Measurements from ENCODE around the gene BCAS3.
A peak's percentile ranks its signal among the peaks of the same experiment; 100 is the strongest.

Gene BCAS3

DNA sequence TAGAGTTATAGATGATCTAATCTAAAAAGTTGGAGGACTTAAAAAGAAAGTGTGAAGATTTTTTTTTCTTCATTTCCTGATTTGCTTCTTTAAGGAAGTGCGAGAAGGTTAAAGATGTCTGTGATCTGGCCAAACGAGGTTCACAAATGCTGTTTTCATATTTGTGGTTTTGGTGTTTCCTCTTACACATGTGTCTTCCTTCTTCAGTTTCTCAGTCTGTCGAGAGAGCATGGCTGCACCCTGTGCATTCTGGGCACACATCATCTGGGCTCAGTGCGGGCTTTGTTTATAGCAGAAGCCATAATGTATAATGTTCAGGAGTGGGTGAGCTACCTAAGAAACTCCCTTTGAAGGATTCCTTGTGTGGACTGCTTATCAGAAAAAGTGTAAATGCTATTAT, 461.6 kb downstream of the BCAS3 start:
- H3K9me3 ChIP-seq (ENCODE audit: low read length) = no peaks in the 10 kb centered on the region
- no peaks in the 10 kb centered on the region for H3F3A ChIP-seq (ENCODE audit: insufficient read depth, low read length)
- TF ChIP-seq EZH2 (IDR thresholded peaks at IDR 0.05; ENCODE audit: borderline replicate concordance, low read length) = no peak
- TF ChIP-seq, protein P1, sequence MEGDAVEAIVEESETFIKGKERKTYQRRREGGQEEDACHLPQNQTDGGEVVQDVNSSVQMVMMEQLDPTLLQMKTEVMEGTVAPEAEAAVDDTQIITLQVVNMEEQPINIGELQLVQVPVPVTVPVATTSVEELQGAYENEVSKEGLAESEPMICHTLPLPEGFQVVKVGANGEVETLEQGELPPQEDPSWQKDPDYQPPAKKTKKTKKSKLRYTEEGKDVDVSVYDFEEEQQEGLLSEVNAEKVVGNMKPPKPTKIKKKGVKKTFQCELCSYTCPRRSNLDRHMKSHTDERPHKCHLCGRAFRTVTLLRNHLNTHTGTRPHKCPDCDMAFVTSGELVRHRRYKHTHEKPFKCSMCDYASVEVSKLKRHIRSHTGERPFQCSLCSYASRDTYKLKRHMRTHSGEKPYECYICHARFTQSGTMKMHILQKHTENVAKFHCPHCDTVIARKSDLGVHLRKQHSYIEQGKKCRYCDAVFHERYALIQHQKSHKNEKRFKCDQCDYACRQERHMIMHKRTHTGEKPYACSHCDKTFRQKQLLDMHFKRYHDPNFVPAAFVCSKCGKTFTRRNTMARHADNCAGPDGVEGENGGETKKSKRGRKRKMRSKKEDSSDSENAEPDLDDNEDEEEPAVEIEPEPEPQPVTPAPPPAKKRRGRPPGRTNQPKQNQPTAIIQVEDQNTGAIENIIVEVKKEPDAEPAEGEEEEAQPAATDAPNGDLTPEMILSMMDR (IDR thresholded peaks at IDR 0.05; ENCODE audit: low read length) = no peak
- no peaks in the 10 kb centered on the region for H3K27me3 ChIP-seq (ENCODE audit: insufficient read depth, low read length)
- H3K36me3 ChIP-seq (ENCODE audit: insufficient read depth, low read length) = no peaks in the 10 kb centered on the region
- no peaks in the 10 kb centered on the region for H3K9me2 ChIP-seq (ENCODE audit: low read depth, low read length)
- no peaks in the 10 kb centered on the region for H4K20me1 ChIP-seq (ENCODE audit: insufficient read depth, low read length)
- 0 out of 2 replicates have a peak overlapping the region, but pooled peaks have one; percentile 54 for H2AFZ ChIP-seq (ENCODE audit: low read length)
- H3K27ac ChIP-seq (ENCODE audit: low read depth, low read length, poor library complexity, severe bottlenecking) = peak overlapping the region; percentile 62
- peak overlapping the region; percentile 17 for H3K4me3 ChIP-seq (ENCODE audit: low read depth, low read length, poor library complexity, severe bottlenecking)
- H3K79me2 ChIP-seq (ENCODE audit: insufficient read depth, low read length) = no peaks in the 10 kb centered on the region
- H3K4me2 ChIP-seq (ENCODE audit: low read length) = peak overlapping the region; percentile 57
- peak overlapping the region; percentile 30; the same call in 1 of the 2 replicates for H3K9ac ChIP-seq (ENCODE audit: low read length)
- H3K4me1 ChIP-seq (ENCODE audit: insufficient read depth, low read length, severe bottlenecking) = peaks cover 27% of the 10 kb centered on the region

DNA sequence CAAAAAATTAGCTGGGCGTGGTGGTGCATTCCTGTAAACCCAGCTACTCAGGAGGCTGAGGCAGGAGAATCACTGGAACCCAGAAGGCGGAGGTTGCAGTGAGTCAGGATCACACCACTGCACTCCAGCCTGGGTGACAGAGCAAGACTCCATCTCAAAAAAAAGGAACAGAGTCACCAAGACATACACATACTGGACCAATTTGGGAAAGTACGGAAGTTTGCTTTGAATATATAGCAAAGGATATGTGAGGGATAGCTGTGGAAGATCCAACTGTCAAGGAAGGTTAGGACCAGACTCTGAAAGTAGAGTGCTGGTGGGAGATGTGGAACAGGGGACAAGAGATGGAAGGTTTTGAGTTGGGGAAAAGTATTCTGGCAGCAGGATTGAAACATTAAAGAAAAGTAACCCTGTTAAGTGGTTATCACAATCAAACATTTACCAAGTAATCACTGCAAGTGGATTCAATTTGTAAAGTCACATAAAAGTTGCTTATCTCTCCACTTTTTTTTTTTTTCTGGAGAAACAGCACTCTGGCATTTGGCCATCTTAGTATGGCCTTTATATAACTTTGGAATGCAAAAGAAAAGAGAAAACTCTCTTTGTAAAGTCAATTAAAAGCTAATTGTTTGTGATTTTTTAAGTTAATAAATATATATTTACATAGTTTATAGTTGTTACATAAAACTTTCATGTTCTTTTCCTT, 462.6 kb downstream of the BCAS3 start:
- TF ChIP-seq, protein P1 (IDR thresholded peaks at IDR 0.05; ENCODE audit: low read length) = no peak
- no peak for TF ChIP-seq EZH2 (IDR thresholded peaks at IDR 0.05; ENCODE audit: borderline replicate concordance, low read length)
- H3K4me3 ChIP-seq (ENCODE audit: low read depth, low read length, poor library complexity, severe bottlenecking) = no peak overlapping the region
- H3F3A ChIP-seq (ENCODE audit: insufficient read depth, low read length) = no peaks in the 10 kb centered on the region
- no peaks in the 10 kb centered on the region for H3K9me2 ChIP-seq (ENCODE audit: low read depth, low read length)
- no peak overlapping the region for H3K9ac ChIP-seq (ENCODE audit: low read length)
- no peaks in the 10 kb centered on the region for H3K27me3 ChIP-seq (ENCODE audit: insufficient read depth, low read length)
- no peak overlapping the region for H3K4me2 ChIP-seq (ENCODE audit: low read length)
- no peaks in the 10 kb centered on the region for H3K9me3 ChIP-seq (ENCODE audit: low read length)
- H3K36me3 ChIP-seq (ENCODE audit: insufficient read depth, low read length) = no peaks in the 10 kb centered on the region
- H3K79me2 ChIP-seq (ENCODE audit: insufficient read depth, low read length) = no peaks in the 10 kb centered on the region
- H3K27ac ChIP-seq (ENCODE audit: low read depth, low read length, poor library complexity, severe bottlenecking) = no peak overlapping the region
- no peaks in the 10 kb centered on the region for H4K20me1 ChIP-seq (ENCODE audit: insufficient read depth, low read length)
- peaks cover 37% of the 10 kb centered on the region for H3K4me1 ChIP-seq (ENCODE audit: insufficient read depth, low read length, severe bottlenecking)
- H2AFZ ChIP-seq (ENCODE audit: low read length) = no peak overlapping the region

DNA sequence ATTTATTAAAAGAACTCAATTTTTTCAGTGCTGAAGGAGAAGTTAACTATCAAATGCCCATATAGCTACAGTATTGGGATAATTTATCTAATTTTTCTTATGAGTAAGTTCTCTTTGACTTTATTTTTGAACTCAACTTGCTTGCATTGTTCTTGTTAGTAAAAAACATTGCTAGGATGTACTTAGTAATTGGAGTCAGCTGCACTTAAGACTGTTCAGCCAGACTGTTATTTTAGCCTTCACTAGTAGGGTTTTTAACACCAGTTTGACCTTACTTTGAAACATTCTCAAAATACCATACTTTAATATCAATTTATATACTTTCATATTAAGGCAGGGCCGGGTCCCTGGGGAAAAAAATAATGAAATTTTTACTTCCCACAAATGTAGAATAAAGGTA, 465.4 kb downstream of the BCAS3 start:
- H2AFZ ChIP-seq (ENCODE audit: low read length) = no peak overlapping the region
- no peaks in the 10 kb centered on the region for H3K9me3 ChIP-seq (ENCODE audit: low read length)
- no peaks in the 10 kb centered on the region for H3K9me2 ChIP-seq (ENCODE audit: low read depth, low read length)
- no peaks in the 10 kb centered on the region for H3K36me3 ChIP-seq (ENCODE audit: insufficient read depth, low read length)
- H3K4me2 ChIP-seq (ENCODE audit: low read length) = no peak overlapping the region
- no peak overlapping the region for H3K9ac ChIP-seq (ENCODE audit: low read length)
- H3K79me2 ChIP-seq (ENCODE audit: insufficient read depth, low read length) = no peaks in the 10 kb centered on the region
- H3K4me3 ChIP-seq (ENCODE audit: low read depth, low read length, poor library complexity, severe bottlenecking) = no peak overlapping the region
- H4K20me1 ChIP-seq (ENCODE audit: insufficient read depth, low read length) = no peaks in the 10 kb centered on the region
- TF ChIP-seq, protein P1 (IDR thresholded peaks at IDR 0.05; ENCODE audit: low read length) = no peak
- TF ChIP-seq EZH2 (IDR thresholded peaks at IDR 0.05; ENCODE audit: borderline replicate concordance, low read length) = no peak
- peaks cover 42% of the 10 kb centered on the region for H3K4me1 ChIP-seq (ENCODE audit: insufficient read depth, low read length, severe bottlenecking)
- H3K27ac ChIP-seq (ENCODE audit: low read depth, low read length, poor library complexity, severe bottlenecking) = no peak overlapping the region
- no peaks in the 10 kb centered on the region for H3K27me3 ChIP-seq (ENCODE audit: insufficient read depth, low read length)
- no peaks in the 10 kb centered on the region for H3F3A ChIP-seq (ENCODE audit: insufficient read depth, low read length)

Data from OCI-LY1 (cell line).